ENCODE measurements around the gene FGF16.
"Not testable (repeated sequence)": the region's sequence is repeated elsewhere in the genome, so short reads cannot be mapped to it uniquely, and the experiment has no call there.

Gene FGF16

GRCh38 chrX:77446908-77447652 lies at the start of gene FGF16:
Gene FGF16, plus strand, starts transcription at chrX:77447389. Its CDS starts 286 bp downstream, at chrX:77447675.
- in situ Hi-C loops (cut with MboI; ENCODE audit: low pct_unique_long_range_greater_than_20kb, low sequenced_read_pairs, unreplicated experiment) = no loop called here
- DNase-seq (ENCODE audit: low spot score) = peak; percentile 26
- TF ChIP-seq CTCF (IDR thresholded peaks at IDR 0.05; ENCODE audit: extremely low read depth, insufficient read depth, missing control alignments) = no peak

- no peak for DNase-seq (ENCODE audit: low spot score)
- in situ Hi-C loops (cut with MboI; ENCODE audit: low pct_unique_long_range_greater_than_20kb, low sequenced_read_pairs, unreplicated experiment) = no loop called here
- TF ChIP-seq CTCF (IDR thresholded peaks at IDR 0.05; ENCODE audit: extremely low read depth, insufficient read depth, missing control alignments) = no peak
Measured at GRCh38 chrX:77398330-77398954, 48.7 kb upstream of the FGF16 start.

GRCh38 chrX:77404419-77404818 lies 42.8 kb upstream of the FGF16 start:
- in situ Hi-C loops (cut with MboI; ENCODE audit: low pct_unique_long_range_greater_than_20kb, low sequenced_read_pairs, unreplicated experiment) = no loop called here
- no peak for DNase-seq (ENCODE audit: low spot score)

GRCh38 chrX:77407821-77408220 lies 39.4 kb upstream of the FGF16 start:
- in situ Hi-C loops (cut with MboI; ENCODE audit: low pct_unique_long_range_greater_than_20kb, low sequenced_read_pairs, unreplicated experiment); DNase-seq (ENCODE audit: low spot score): not testable (repeated sequence)

More at GRCh38 chrX:77404419-77404818, 42.8 kb upstream of the FGF16 start:
- no peak for TF ChIP-seq CTCF (IDR thresholded peaks at IDR 0.05; ENCODE audit: extremely low read depth, insufficient read depth, missing control alignments)

- no peak for TF ChIP-seq CTCF (IDR thresholded peaks at IDR 0.05; ENCODE audit: extremely low read depth, insufficient read depth, missing control alignments)
- in situ Hi-C loops (cut with MboI; ENCODE audit: low pct_unique_long_range_greater_than_20kb, low sequenced_read_pairs, unreplicated experiment) = no loop called here
- DNase-seq (ENCODE audit: low spot score) = no peak
Measured at GRCh38 chrX:77412631-77413030, 34.6 kb upstream of the FGF16 start.

- in situ Hi-C loops (cut with MboI; ENCODE audit: low pct_unique_long_range_greater_than_20kb, low sequenced_read_pairs, unreplicated experiment) = no loop called here
- no peak for TF ChIP-seq CTCF (IDR thresholded peaks at IDR 0.05; ENCODE audit: extremely low read depth, insufficient read depth, missing control alignments)
Measured at GRCh38 chrX:77415161-77415560, 32.0 kb upstream of the FGF16 start.

GRCh38 chrX:77415882-77416281 lies 31.3 kb upstream of the FGF16 start:
- TF ChIP-seq CTCF (IDR thresholded peaks at IDR 0.05; ENCODE audit: extremely low read depth, insufficient read depth, missing control alignments) = no peak
- in situ Hi-C loops (cut with MboI; ENCODE audit: low pct_unique_long_range_greater_than_20kb, low sequenced_read_pairs, unreplicated experiment) = no loop called here
- DNase-seq (ENCODE audit: low spot score) = no peak

More at GRCh38 chrX:77415161-77415560, 32.0 kb upstream of the FGF16 start:
- DNase-seq (ENCODE audit: low spot score) = no peak

Measured in GM13977 (cell line).